Measurements from ENCODE around the gene ABCA1. TPM values are rescaled to one million over a fixed set of nuclear protein-coding genes. Genes with fewer than 3 reads are reported as not detected.
A peak's percentile ranks its signal among the peaks of the same experiment; 100 is the strongest.
"Not testable (repeated sequence)": the region's sequence is repeated elsewhere in the genome, so short reads cannot be mapped to it uniquely, and the experiment has no call there.

ABCA1 gene
- total RNA-seq = 100 to 1,000 TPM in 1 of 3 donors, 10 to 100 TPM in 2; 26.6 to 111 (median 36.8) TPM
- long read RNA-seq, donor 1, partial matches to known transcripts = 10 of 22 reads
- long read RNA-seq, donor 1, other reads (novel, unspliced or antisense) = 12 of 22 reads
- long read RNA-seq, donor 2, partial matches to known transcripts = 0 of 2 reads
- long read RNA-seq, donor 2, other reads (novel, unspliced or antisense) = 2 of 2 reads

GRCh38 chr9:104927912-104928740 is at the start of gene ABCA1:
Gene ABCA1, minus strand, starts transcription at chr9:104928155. Its CDS starts 24,476 bp downstream, at chr9:104903679.
- Histone ChIP-seq H3K4me1 (ENCODE audit: low read depth) (peaks cover 7% of the 10 kb centered on the region), H3K36me3 (ENCODE audit: low read depth) (no peaks in the 10 kb centered on the region), H3K4me3 (peak within 1 kb of the TSS; percentile 90), H3K9me3 (no peaks in the 10 kb centered on the region)
- DNase-seq (peak; percentile 91 to 97 (median 95)), ATAC-seq (peak; percentile 81)
- intact Hi-C loops (cut with DNase I, micrococcal nuclease) = loop anchor here (5.0 to 10.0 kb wide), 3 partner anchors 63 to 487 kb away; no protein-coding TSS in a partner anchor
- TF ChIP-seq CTCF (IDR thresholded peaks at IDR 0.05) = no peak

- intact Hi-C loops (cut with DNase I, micrococcal nuclease) = no loop called here
- H3K9me3 ChIP-seq = no peaks in the 10 kb centered on the region
- H3K4me3 ChIP-seq = no peak overlapping the region
- H3K4me1 ChIP-seq (ENCODE audit: low read depth) = peaks cover 16% of the 10 kb centered on the region
- DNase-seq (no peak), ATAC-seq (peak; percentile 94)
- no peaks in the 10 kb centered on the region for H3K36me3 ChIP-seq (ENCODE audit: low read depth)
- TF ChIP-seq CTCF (IDR thresholded peaks at IDR 0.05) = no peak
Measured at GRCh38 chr9:104977580-104977979, 49.6 kb upstream of the ABCA1 start.

- no peak for TF ChIP-seq CTCF (IDR thresholded peaks at IDR 0.05)
- Histone ChIP-seq H3K4me3 (no peak overlapping the region), H3K36me3 (ENCODE audit: low read depth) (no peaks in the 10 kb centered on the region), H3K4me1 (ENCODE audit: low read depth) (peaks cover 16% of the 10 kb centered on the region), H3K9me3 (no peaks in the 10 kb centered on the region)
- ATAC-seq = no peak
- DNase-seq = no peak
- intact Hi-C loops (cut with DNase I, micrococcal nuclease) = no loop called here
Measured at GRCh38 chr9:104977168-104977567, 49.2 kb upstream of the ABCA1 start.

- H3K36me3 ChIP-seq (ENCODE audit: low read depth); intact Hi-C loops (cut with DNase I, micrococcal nuclease); H3K4me3 ChIP-seq; ATAC-seq; DNase-seq; H3K9me3 ChIP-seq: not testable (repeated sequence)
- peaks cover 16% of the 10 kb centered on the region for H3K4me1 ChIP-seq (ENCODE audit: low read depth)
Measured at GRCh38 chr9:104975966-104976595, 48.1 kb upstream of the ABCA1 start.

GRCh38 chr9:104974053-104974962 is 46.4 kb upstream of the ABCA1 start:
- no peak for DNase-seq
- Histone ChIP-seq H3K4me3 (no peak overlapping the region), H3K36me3 (ENCODE audit: low read depth) (no peaks in the 10 kb centered on the region), H3K4me1 (ENCODE audit: low read depth) (peaks cover 14% of the 10 kb centered on the region), H3K9me3 (no peaks in the 10 kb centered on the region)
- intact Hi-C loops (cut with DNase I, micrococcal nuclease) = no loop called here
- ATAC-seq = no peak
- TF ChIP-seq CTCF (IDR thresholded peaks at IDR 0.05) = no peak
